HG02763 (cell line): Measurements from ENCODE around the gene PAGE2.
"Not testable (repeated sequence)": the region's sequence is repeated elsewhere in the genome, so short reads cannot be mapped to it uniquely, and the experiment has no call there.

Source experiments
- ATAC-seq: cut with Tn5 transposase; IDR thresholded peaks from one replicate; pipeline ENCODE4 v1.9.1; 2021; ENCODE audit warnings: mild to moderate bottlenecking, moderate library complexity; ENCODE audit not compliant: unreplicated experiment

Gene PAGE2

DNA sequence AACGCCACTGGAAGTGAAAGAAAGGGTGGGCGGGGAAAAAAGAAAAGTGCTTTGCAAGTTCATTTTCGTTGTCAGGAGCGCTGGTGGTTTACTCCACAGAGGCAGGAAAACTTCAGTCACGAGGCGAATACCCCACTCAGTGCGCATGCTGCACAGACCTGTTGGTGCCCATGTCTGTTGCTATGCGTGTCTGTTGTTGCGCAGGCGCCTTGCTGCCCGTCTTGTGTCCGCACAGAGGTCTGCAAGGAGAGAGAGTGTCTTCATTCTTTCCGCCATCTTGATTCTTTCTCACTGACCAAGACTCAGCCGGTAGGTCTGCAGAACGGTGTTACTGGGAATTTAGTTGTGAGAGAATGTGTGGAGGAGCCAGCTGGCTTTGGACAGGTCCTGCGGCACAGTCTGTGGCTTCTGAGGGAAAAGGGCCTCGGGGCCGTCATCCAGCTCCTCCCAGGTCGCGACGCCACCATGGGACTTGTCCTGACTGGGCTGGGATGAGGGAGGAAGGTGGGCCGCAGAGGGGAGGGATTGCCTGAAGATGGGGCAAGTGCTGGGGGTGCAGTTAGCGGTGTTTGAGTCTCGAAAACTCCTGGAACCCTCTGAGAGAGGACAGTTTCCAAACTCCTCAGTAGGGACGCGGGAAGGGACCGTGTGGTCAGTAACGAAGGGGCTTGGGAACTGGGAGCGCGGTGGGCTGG is at the start of gene PAGE2:
TSS of gene PAGE2 (plus strand) at position 224 of the 695 bp plus-strand sequence. CDS start 1,003 bp downstream, outside the sequence.
- no peak for ATAC-seq

DNA sequence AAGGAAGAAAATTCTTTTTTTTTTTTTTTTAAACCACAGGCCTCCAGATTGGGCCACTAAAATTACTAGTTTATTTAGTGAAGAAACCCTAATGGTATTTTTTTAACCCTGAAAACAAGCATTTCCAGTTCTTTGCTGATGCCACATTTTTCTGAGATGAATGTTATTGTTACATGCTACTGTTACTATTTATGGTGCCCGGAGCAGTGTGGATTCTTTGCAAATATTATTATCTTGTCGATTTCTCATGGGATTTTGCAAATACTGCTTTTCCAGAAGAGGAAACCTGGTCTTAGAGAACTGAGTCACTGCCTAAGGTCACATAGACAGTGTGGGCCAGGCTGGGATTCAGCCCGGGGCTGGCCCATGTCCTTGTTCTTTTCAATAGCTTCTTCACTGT is 49.3 kb upstream of the PAGE2 start:
- ATAC-seq, result no peak

DNA sequence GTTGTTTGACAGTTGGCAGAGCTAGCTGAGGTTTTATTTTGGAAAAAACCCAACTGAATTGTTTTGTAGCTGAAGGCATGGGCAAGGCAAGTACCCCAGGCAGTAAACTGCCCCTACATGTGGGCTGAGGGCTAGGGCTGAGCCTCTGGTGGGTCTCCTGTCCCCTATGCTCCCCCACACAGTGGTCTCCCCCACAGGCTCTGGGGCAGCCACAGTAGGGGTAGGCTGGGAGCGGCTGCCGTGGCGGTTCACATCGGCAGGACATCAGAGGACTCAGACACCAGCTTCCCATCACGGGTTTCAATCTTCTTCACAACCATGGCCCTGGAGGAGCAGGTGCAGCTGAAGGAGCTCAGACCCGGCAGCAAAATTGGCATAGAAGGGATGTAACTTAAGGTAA is 47.3 kb upstream of the PAGE2 start:
- no peak for ATAC-seq

DNA sequence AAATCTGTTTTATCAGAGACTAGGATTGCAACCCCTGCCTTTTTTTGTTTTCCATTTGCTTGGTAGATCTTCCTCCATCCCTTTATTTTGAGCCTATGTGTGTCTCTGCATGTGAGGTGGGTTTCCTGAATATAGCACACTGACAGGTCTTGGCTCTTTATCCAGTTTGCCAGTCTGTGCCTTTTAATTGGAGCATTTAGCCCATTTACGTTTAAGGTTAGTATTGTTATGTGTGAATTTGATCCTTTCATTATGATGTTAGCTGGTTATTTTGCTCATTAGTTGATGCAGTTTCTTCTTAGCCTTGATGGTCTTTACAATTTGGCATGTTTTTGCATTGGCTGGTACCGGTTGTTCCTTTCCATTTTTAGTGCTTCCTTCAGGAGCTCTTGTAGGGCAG is 38.2 kb upstream of the PAGE2 start:
- ATAC-seq, result not testable (repeated sequence)

GRCh38 chrX:55056820-55057674 is 31.8 kb upstream of the PAGE2 start:
- no peak for ATAC-seq

- no peak for ATAC-seq
Measured at GRCh38 chrX:55057675-55058249, 31.1 kb upstream of the PAGE2 start.

- not testable (repeated sequence) for ATAC-seq
Measured at GRCh38 chrX:55067180-55067579, 21.6 kb upstream of the PAGE2 start.

DNA sequence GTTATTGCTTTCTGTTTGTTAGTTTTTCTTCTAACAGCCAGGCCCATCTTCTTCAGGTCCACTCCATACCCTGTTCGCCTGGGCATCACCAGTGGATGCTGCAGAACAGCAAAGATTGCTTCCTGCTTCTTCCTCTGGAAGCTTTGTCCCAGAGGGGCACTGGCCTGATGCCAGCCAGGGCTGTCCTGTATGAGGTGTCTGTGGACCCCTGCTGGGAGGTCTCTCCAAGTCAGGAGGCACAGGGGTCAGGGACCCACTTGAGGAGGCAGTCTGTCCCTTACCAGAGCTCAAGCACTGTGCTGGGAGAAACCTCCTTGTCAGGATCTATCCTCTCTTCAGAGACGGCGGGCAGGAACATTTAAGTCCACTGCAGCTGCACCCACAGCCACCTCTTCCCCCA is 16.5 kb upstream of the PAGE2 start:
- ATAC-seq, result no peak

DNA sequence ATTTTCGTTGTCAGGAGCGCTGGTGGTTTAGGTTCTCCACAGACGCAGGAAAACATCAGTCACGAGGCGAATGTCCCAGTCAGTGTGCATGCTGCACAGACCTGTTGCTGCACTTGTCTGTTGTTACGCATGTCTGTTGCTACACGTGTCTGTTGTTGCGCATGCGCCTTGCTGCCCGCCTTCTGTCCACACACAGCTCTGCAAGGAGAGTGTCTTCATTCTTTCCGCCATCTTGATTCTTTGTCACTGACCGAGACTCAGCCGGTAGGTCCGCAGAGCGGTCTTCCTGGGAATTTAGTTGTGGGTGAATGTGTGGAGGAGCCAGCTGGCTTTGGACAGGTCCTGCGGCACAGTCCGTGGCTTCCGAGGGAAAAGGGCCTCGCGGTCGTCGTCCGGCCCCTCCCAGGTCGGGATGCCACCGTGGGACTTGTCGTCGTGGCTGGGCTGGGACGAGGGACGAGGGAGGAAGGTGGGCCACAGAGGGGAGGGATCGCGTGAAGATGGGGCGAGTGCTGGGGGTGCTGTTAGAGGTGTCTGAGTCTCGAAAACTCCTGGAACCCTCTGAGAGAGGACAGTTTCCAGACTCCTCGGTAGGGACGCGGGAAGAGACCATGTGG is 13.9 kb upstream of the PAGE2 start, which contains the start of gene PAGE2B:
TSS of gene PAGE2B (plus strand) at position 180 of the 617 bp plus-strand sequence. CDS start 1,012 bp downstream, outside the sequence.
- no peak for ATAC-seq

DNA sequence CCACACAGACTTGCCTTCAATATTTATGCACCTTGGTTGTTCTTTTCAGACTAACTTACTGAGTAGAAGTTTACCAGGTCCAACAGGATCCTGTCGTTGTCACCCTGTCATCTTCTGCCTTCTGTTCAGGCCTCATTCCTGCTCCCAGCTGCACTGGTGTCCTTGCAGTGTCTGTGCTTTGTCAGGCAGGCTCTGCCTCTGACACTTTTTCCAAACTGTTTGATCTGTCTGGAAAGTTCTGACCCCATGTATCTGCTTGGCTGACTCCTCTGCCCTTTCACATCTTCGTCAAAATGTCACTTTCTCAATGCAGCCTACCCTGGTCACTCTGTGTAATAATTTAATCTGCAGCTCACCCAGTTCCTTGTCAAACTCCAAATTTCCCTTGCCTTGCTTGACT is 9.9 kb downstream of the PAGE2 start:
- ATAC-seq, result no peak

DNA sequence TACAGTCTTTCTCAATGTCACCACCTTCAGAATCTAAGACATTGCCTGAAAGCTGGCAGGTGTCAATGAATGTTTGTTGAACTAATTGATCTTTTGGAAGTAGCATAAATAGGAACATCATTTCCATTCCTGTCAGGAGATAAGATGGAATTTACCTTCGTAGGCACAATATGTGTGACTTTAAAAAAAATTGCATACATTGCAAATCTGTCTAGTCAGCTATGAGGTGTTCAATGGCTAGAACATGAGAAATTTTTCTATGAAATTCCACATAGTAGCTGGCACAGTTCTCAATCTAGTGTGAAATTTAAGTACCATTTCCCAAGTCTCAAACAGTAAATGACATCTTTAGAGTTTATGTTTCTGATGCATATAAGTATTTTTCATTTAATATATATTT is 10.3 kb downstream of the PAGE2 start:
- no peak for ATAC-seq

GRCh38 chrX:55102754-55103153 is 13.9 kb downstream of the PAGE2 start:
- ATAC-seq, result no peak

DNA sequence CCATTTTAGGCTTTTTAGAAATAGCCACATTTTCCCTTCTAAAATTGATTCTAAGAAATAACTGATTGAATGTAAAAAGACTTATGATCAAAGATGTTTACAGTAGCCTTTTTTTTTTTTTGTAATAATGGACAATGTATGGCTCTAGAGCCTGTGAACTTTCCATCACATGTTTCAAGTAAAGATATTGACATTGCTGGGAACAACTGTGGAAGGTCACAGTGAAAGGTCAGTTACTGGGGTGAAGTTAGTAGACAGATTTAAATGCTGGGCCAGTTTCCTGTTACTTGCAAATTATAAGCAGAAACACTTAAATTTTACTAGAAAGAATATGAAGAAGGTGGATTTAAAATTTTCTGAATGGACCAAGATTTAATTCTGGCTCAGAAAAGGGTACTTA is 18.4 kb downstream of the PAGE2 start:
- no peak for ATAC-seq

DNA sequence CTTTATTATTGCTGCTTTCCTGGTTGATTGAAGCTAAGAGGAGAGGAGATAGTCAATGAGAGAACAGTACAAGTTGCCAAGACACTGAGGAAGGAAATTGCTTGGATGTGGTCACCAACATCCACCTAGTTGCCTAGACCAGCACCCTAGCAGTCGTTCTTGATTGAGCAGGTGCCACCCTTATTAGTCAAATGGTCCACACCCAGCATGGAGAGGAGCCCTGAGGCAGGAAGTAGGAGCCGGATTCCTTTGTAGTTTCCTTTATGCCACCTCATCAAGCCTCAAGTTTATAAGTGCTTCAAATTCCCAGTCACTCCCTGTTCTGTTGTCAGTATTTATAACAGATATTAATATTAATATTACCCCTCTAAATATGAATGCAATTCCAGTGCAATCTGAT is 19.1 kb downstream of the PAGE2 start:
- ATAC-seq, result no peak

DNA sequence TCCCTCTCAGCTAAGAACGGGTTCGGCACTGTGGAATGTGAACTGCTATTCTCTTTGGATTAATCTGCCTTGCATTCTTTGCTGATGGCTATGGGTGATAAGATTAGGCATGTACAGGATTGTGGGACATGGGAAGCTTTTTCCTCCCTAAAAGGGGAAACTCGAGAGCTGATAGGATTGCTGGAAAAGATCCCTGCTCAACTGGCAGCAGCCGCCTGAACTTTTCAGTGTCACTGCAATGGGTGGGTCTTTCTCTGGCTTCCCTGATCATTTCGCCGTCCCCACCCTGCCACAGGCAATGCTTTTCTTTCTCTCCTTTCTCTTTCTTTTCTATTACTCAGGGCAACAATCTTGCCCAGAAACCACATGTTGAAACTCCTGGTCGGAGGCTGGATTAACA is 20.5 kb downstream of the PAGE2 start:
- no peak for ATAC-seq

GRCh38 chrX:55111578-55112254 is 22.9 kb downstream of the PAGE2 start:
- ATAC-seq, result no peak

GRCh38 chrX:55116589-55116988 is 27.8 kb downstream of the PAGE2 start:
- not testable (repeated sequence) for ATAC-seq

DNA sequence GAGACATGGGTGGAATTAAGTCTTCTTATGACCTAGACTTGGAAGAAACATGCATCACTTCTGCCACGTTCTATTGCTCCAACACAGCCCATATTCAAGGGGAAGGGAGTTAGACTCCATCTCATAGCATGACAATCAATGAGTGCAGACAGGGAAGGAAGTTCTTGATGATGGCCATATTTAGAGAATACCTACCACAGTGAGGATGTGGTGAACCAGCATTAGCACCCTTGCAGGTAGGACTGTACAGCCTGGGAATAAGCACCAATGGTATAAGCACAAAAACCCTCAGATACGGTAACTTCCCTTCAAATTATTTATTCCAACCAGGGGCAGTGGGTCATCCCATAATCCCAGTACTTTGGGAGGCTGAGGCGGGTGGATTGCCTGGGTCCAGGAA is 29.8 kb downstream of the PAGE2 start:
- ATAC-seq, result no peak

- no peak for ATAC-seq
Measured at GRCh38 chrX:55119271-55119670, 30.5 kb downstream of the PAGE2 start.

- ATAC-seq, result no peak
Measured at GRCh38 chrX:55119712-55120111, 30.9 kb downstream of the PAGE2 start.
